ENCODE measurements around the gene CFAP65. TPM values are rescaled to one million over a fixed set of nuclear protein-coding genes. Genes with fewer than 3 reads are reported as not detected.

Gene CFAP65
- total and polyA plus RNA-seq, 2 of the 13 experiments (the other 11 are each of a cell fraction or from before 2014, with no cell fraction given): 0.05 TPM; not detected in 1

- CTCF ChIA-PET (ENCODE audit: low intra/inter-chr PET ratio, low total read pairs): no interaction called here
- Histone ChIP-seq H4K20me1 (ENCODE audit: insufficient read depth, low read length) (0 out of 2 replicates have a peak, but pooled peaks cover 9% of the 10 kb centered on the region), H3K79me2 (ENCODE audit: insufficient read depth, low read length) (no peaks in the 10 kb centered on the region), H3K9ac (ENCODE audit: insufficient read depth, low read depth, low read length) (no peak overlapping the region), H3K27ac (ENCODE audit: extremely low read length, insufficient read depth, low read length) (no peak overlapping the region), H3K27me3 (ENCODE audit: control insufficient read depth in 1 of 2, insufficient read depth in 2 of 2, low read length in 2 of 2) (peaks cover 5 to 37% of the 10 kb centered on the region in 2 experiments; a peak in 4 of 5 replicates), H3K4me1 (ENCODE audit: insufficient read depth, low read length) (peaks cover 24% of the 10 kb centered on the region), H3K4me2 (ENCODE audit: low read depth, low read length) (no peak overlapping the region), H3K36me3 (replicated peaks in 1 of 2; ENCODE audit: control insufficient read depth in 1 of 2, insufficient read depth in 2 of 2, low read length in 2 of 2) (no peaks in the 10 kb centered on the region), H2AFZ (ENCODE audit: low read length) (no peak overlapping the region), H3K4me3 (replicated peaks in 1 of 3; ENCODE audit: insufficient read depth in 1 of 3, low read depth in 2 of 3, low read length in 3 of 3) (no peak overlapping the region), H3K9me3 (ENCODE audit: low read length) (no peaks in the 10 kb centered on the region)
- 33% methylated on average over 4 of the region's 4 CpGs for WGBS (ENCODE audit: low lambda C conversion rate)
- in situ Hi-C loops (cut with HindIII; ENCODE audit: extremely low pct_ligation_motif_present, low pct_unique_long_range_greater_than_20kb): loop anchor here (5.0 kb wide), 1 partner anchor 265 kb away; the partner anchor contains the start of gene PTPRN
- FAIRE-seq (no peak), DNase-seq (ENCODE audit: low spot score) (no peak), ATAC-seq (no peak)
- POLR2A ChIA-PET: no interaction called here
- intact Hi-C loops (cut with micrococcal nuclease; ENCODE audit: unreplicated experiment): no loop called here
- BruUV-seq (replicated peaks): no TSS peak
- no peak for TF ChIP-seq RFXAP (CRISPR knock-in tag; IDR thresholded peaks at IDR 0.05; ENCODE audit: borderline replicate concordance)
- TF ChIP-seq ZBTB38 (CRISPR knock-in tag; IDR thresholded peaks at IDR 0.05): no peak
- TF ChIP-seq DDIT3 (CRISPR knock-in tag; IDR thresholded peaks at IDR 0.05): no peak
- TF ChIP-seq ZNF883 (CRISPR knock-in tag; IDR thresholded peaks at IDR 0.05; ENCODE audit: not compliant biosample characterization): no peak
- TF ChIP-seq ZNF318 (CRISPR knock-in tag; IDR thresholded peaks at IDR 0.05): no peak
- no peak for TF ChIP-seq TOE1 (CRISPR knock-in tag; IDR thresholded peaks at IDR 0.05)
- TF ChIP-seq ZC3H4 (CRISPR knock-in tag; IDR thresholded peaks at IDR 0.05; ENCODE audit: borderline replicate concordance): no peak
- no peak for TF ChIP-seq ZFP82 (CRISPR knock-in tag; IDR thresholded peaks at IDR 0.05; ENCODE audit: borderline replicate concordance)
- no peak for TF ChIP-seq ZNF512 (CRISPR knock-in tag; IDR thresholded peaks at IDR 0.05)
- TF ChIP-seq ZNF660 (CRISPR knock-in tag; IDR thresholded peaks at IDR 0.05; ENCODE audit: borderline replicate concordance, low read depth): no peak
- no peak for TF ChIP-seq ZNF891 (CRISPR knock-in tag; IDR thresholded peaks at IDR 0.05)
- no peak for TF ChIP-seq TFAP4 (IDR thresholded peaks at IDR 0.05; ENCODE audit: borderline replicate concordance, low read depth)
These were observed 841 bp upstream of the CFAP65 start for GRCh38 chr2:219042157-219042556.

All from HepG2 (cell line).